Upper lobe of right lung (tissue), 1 donor: ENCODE measurements around the gene RPLP2. TPM values are rescaled to one million over a fixed set of nuclear protein-coding genes. Genes with fewer than 3 reads are reported as not detected.

ENCODE experiments used
- ATAC-seq: fragments of 200-7000 bp; cut with Tn5 transposase; one replicate; pipeline ENCODE4 v1.9.1; 2020; ENCODE audit warnings: mild to moderate bottlenecking, moderate library complexity
- DNase-seq: peaks from one replicate; pipeline ENCODE4 v3.0.0-alpha.2; 2020
- H3K27ac ChIP-seq: fragments of 200-600 bp; one replicate; pipeline ENCODE4 v1.8.0; 2022
- H3K27me3 ChIP-seq: fragments of 200-600 bp; one replicate; pipeline ENCODE4 v1.8.0; 2022; ENCODE audit warnings: mild to moderate bottlenecking
- H3K36me3 ChIP-seq: fragments of 200-600 bp; one replicate; pipeline ENCODE4 v1.8.0; 2022
- H3K4me1 ChIP-seq: fragments of 200-600 bp; one replicate; pipeline ENCODE4 v1.8.0; 2022
- H3K4me3 ChIP-seq: fragments of 200-600 bp; one replicate; pipeline ENCODE4 v1.8.0; 2022; ENCODE audit warnings: mild to moderate bottlenecking
- H3K9me3 ChIP-seq: fragments of 200-600 bp; one replicate; pipeline ENCODE4 v1.8.0; 2022
- CTCF ChIP-seq: fragments of 200-600 bp; IDR thresholded peaks from one replicate; pipeline ENCODE4 v1.8.0; 2022; ENCODE audit warnings: antibody characterized with exemption
- intact Hi-C: fragments of 100-400 bp; cut with DNase I; formaldehyde crosslinking; loops from one replicate; pipeline ENCODE4 v1.11.0; 2022
- total RNA-seq: library from RNA; stranded (reverse); fragmentation: NEBNext Ultra II Directional; extraction: Animal tissue kit (Norgen Biotek cat#: 25700); gene quantifications from one replicate; pipeline ENCODE4 v1.2.1, GENCODE V29; 2021
- donor health status: DM: no; HTN: yes; CAD: no; lungs with severe emphysema.

The RPLP2 gene
- total RNA-seq, 1 donor from 2014 or later = 1,548 TPM

GRCh38 chr11:829847-830294, 20.1 kb downstream of the RPLP2 start:
- H3K27me3 ChIP-seq = peaks cover 9% of the 10 kb centered on the region
- H3K4me3 ChIP-seq = peak overlapping the region; percentile 45
- DNase-seq (no peak), ATAC-seq (no peak)
- peaks cover 77% of the 10 kb centered on the region for H3K4me1 ChIP-seq
- peak overlapping the region; percentile 70 for H3K27ac ChIP-seq
- intact Hi-C loops = no loop called here
- H3K36me3 ChIP-seq = peaks cover 8% of the 10 kb centered on the region
- no peaks in the 10 kb centered on the region for H3K9me3 ChIP-seq
- no peak for TF ChIP-seq CTCF

GRCh38 chr11:830295-831117, 20.7 kb downstream of the RPLP2 start:
- no peak overlapping the region for H3K27ac ChIP-seq
- H3K36me3 ChIP-seq = peaks cover 2% of the 10 kb centered on the region
- H3K4me1 ChIP-seq = peaks cover 81% of the 10 kb centered on the region
- intact Hi-C loops = no loop called here
- H3K9me3 ChIP-seq = no peaks in the 10 kb centered on the region
- ATAC-seq = peak; percentile 59
- DNase-seq = peak; percentile 92
- TF ChIP-seq CTCF = no peak
- H3K27me3 ChIP-seq = peaks cover 9% of the 10 kb centered on the region
- H3K4me3 ChIP-seq = peak overlapping the region; percentile 45

- TF ChIP-seq CTCF = no peak
- Histone ChIP-seq H3K27ac (no peak overlapping the region), H3K36me3 (peaks cover 5% of the 10 kb centered on the region), H3K4me1 (peaks cover 73% of the 10 kb centered on the region), H3K9me3 (no peaks in the 10 kb centered on the region), H3K4me3 (peak overlapping the region; percentile 45), H3K27me3 (peaks cover 9% of the 10 kb centered on the region)
- ATAC-seq = no peak
- no peak for DNase-seq
- intact Hi-C loops = no loop called here
Observed at GRCh38 chr11:831118-831864, 21.5 kb downstream of the RPLP2 start.

- intact Hi-C loops = no loop called here
- Histone ChIP-seq H3K27me3 (peaks cover 9% of the 10 kb centered on the region), H3K36me3 (peaks cover 13% of the 10 kb centered on the region), H3K4me1 (peaks cover 67% of the 10 kb centered on the region), H3K4me3 (peak overlapping the region; percentile 52), H3K9me3 (no peaks in the 10 kb centered on the region), H3K27ac (peak overlapping the region; percentile 76)
- DNase-seq (no peak), ATAC-seq (no peak)
- no peak for TF ChIP-seq CTCF
Observed at GRCh38 chr11:831961-832528, 22.3 kb downstream of the RPLP2 start.

GRCh38 chr11:832529-833113, 22.9 kb downstream of the RPLP2 start, which contains the start of gene CD151:
Gene CD151 (plus strand): TSS chr11:832952. CDS start chr11:836070, 3,118 bp downstream.
- Histone ChIP-seq H3K36me3 (peaks cover 18% of the 10 kb centered on the region), H3K4me1 (peaks cover 64% of the 10 kb centered on the region), H3K4me3 (peak within 1 kb of the TSS; percentile 83), H3K9me3 (no peaks in the 10 kb centered on the region), H3K27me3 (peaks cover 9% of the 10 kb centered on the region), H3K27ac (peak within 1 kb of the TSS; percentile 82)
- no peak for TF ChIP-seq CTCF
- intact Hi-C loops = no loop called here
- ATAC-seq = peak; percentile 52
- peak; percentile 79 for DNase-seq
